Diencephalon (tissue), 1 donor: Measurements from ENCODE around the gene ANKRD30B. TPM values are rescaled to one million over a fixed set of nuclear protein-coding genes. Genes with fewer than 3 reads are reported as not detected.

ENCODE experiments used
- small RNA-seq: library from RNA; depleted of rRNA; stranded (forward); fragments of <200 nt; gene quantifications from one replicate; pipeline ENCODE3, GENCODE V24; 2014
- total RNA-seq: library from RNA; depleted of rRNA; stranded (reverse); fragments of >200 nt; gene quantifications from one replicate; pipeline ENCODE4 v1.2.3, GENCODE V29; 2014

Gene ANKRD30B, protein sequence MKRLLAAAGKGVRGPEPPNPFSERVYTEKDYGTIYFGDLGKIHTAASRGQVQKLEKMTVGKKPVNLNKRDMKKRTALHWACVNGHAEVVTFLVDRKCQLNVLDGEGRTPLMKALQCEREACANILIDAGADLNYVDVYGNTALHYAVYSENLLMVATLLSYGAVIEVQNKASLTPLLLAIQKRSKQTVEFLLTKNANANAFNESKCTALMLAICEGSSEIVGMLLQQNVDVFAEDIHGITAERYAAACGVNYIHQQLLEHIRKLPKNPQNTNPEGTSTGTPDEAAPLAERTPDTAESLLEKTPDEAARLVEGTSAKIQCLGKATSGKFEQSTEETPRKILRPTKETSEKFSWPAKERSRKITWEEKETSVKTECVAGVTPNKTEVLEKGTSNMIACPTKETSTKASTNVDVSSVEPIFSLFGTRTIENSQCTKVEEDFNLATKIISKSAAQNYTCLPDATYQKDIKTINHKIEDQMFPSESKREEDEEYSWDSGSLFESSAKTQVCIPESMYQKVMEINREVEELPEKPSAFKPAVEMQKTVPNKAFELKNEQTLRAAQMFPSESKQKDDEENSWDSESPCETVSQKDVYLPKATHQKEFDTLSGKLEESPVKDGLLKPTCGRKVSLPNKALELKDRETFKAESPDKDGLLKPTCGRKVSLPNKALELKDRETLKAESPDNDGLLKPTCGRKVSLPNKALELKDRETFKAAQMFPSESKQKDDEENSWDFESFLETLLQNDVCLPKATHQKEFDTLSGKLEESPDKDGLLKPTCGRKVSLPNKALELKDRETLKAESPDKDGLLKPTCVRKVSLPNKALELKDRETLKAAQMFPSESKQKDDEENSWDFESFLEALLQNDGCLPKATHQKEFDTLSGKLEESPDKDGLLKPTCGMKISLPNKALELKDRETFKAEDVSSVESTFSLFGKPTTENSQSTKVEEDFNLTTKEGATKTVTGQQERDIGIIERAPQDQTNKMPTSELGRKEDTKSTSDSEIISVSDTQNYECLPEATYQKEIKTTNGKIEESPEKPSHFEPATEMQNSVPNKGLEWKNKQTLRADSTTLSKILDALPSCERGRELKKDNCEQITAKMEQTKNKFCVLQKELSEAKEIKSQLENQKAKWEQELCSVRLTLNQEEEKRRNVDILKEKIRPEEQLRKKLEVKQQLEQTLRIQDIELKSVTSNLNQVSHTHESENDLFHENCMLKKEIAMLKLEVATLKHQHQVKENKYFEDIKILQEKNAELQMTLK (N-terminal part only)
- total RNA-seq: 3.9 TPM

DNA sequence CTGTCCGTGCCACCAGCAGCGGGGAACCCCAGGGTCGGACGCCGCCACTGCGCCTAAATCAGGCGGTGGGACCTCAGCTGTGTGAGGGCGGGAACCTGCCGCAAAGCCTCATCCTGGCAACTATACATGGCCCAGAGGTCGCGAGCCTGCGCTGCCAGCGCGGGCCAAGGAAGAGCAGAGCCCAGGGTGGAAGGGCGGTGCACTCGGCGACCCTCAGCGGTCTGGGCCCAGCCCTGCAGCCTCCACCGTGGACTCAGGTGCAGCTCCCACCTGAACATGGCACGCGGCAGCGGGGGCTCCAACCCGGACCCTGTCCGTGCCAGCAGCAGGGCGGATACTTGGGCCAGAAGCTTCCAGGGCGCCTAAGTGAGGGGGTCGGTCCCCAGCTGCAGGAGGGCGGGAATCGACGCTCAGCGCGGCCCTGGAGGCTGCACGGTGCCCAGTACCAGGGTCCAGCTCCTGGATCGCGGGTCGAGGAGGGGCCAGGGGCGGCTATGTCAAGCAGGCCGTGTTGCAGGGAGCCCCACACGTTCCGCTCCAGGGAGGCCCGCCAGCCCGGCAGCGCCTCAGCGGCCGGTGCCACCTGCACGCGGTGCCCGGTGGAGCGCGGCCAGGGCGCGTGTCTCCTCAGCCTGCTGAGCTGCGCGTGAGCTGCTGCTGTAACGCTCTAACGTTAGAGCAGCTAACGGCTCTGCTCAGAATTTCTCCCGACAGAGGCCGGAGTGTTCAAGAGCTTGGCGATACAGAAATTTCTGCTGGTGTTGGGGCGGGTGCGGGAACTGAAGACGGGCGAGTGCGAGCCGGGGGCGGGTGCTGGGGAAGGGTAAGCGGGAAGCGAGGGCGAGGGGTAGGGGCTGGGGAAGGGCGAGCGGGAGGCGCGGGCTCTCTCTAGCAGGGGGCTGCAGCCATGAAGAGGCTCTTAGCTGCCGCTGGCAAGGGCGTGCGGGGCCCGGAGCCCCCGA is at the start of gene ANKRD30B:
ANKRD30B (plus strand) TSS at position 660 of the 962 bp plus-strand sequence; CDS start at position 908, 248 bp downstream.

Small RNA genes lying within 50 kb of the gene (small RNA-seq; reads per million reads assigned to genes)
- gene MIR3156-2 (not detected), gene RNU6-1210P (not detected)

Other genes with a start within 250 kb of the ANKRD30B start
- gene POTEC, start 204.6 kb upstream of the ANKRD30B start, total RNA-seq: 0.46 TPM